Suprapubic skin (tissue), 4 donors: Measurements from ENCODE around the gene LACTB. TPM values are rescaled to one million over a fixed set of nuclear protein-coding genes. Genes with fewer than 3 reads are reported as not detected.
"Not testable (repeated sequence)": the region's sequence is repeated elsewhere in the genome, so short reads cannot be mapped to it uniquely, and the experiment has no call there.

Source experiments
- DNase-seq, 2 donors: peaks; one replicate each; pipeline ENCODE4 v3.0.0-alpha.2; 2019; ENCODE audit warnings: low spot score in 2 of 2
- H3K27ac ChIP-seq: fragments of 200-600 bp; sonication (generic); one replicate; pipeline ENCODE4 v1.5.1; 2019
- H3K27me3 ChIP-seq: fragments of 200-600 bp; sonication (generic); one replicate; pipeline ENCODE4 v1.5.1; 2019
- H3K36me3 ChIP-seq: fragments of 200-600 bp; sonication (generic); one replicate; pipeline ENCODE4 v1.5.1; 2019
- H3K4me1 ChIP-seq: fragments of 200-600 bp; sonication (generic); one replicate; pipeline ENCODE4 v1.5.1; 2019
- H3K4me3 ChIP-seq: fragments of 200-600 bp; sonication (generic); one replicate; pipeline ENCODE4 v1.5.1; 2019; ENCODE audit warnings: mild to moderate bottlenecking
- H3K9me3 ChIP-seq: fragments of 200-600 bp; sonication (generic); one replicate; pipeline ENCODE4 v1.5.1; 2019
- EP300 ChIP-seq: sonication (generic); formaldehyde crosslinking; IDR thresholded peaks from one replicate; pipeline ENCODE4 v1.6.1; 2017; ENCODE audit warnings: antibody characterized with exemption
- POLR2A ChIP-seq, 2 donors: fragments of 450-650 bp; IDR thresholded peaks; one replicate each; pipeline ENCODE4 v1.6.1; 2017; ENCODE audit warnings: antibody characterized with exemption in 2 of 2, mild to moderate bottlenecking in 2 of 2, moderate library complexity in 2 of 2
- POLR2AphosphoS5 ChIP-seq, 3 donors: sonication (generic); formaldehyde crosslinking; IDR thresholded peaks; one replicate each; pipeline ENCODE4 v1.6.1; 2017; ENCODE audit warnings: antibody characterized with exemption in 3 of 3
- WGBS: methylation state at CpG from one replicate; pipeline ENCODE4 v1.1.5; 2018; 5-methylcytosine and 5-hydroxymethylcytosine counted together
- total RNA-seq, 4 donors: library from RNA; depleted of rRNA; stranded (reverse); fragments of >200 nt; gene quantifications; one replicate each; pipeline ENCODE4 v1.1.0, GENCODE V29; 2016
- TF ChIP-seq, protein P1 (sequence below), 2 donors: fragments of 200-600 bp in 1 of 2; fragments of 450-650 bp in 1 of 2; sonication (generic) in 1 of 2; IDR thresholded peaks; one replicate each; pipeline ENCODE4 v1.5.1; 2016 to 2019; ENCODE audit warnings: antibody characterized with exemption in 2 of 2, mild to moderate bottlenecking in 1 of 2, moderate library complexity in 1 of 2

LACTB gene
- total RNA-seq, 4 donors from 2014 or later: 11.3 to 15.9 (median 12.6) TPM

DNA sequence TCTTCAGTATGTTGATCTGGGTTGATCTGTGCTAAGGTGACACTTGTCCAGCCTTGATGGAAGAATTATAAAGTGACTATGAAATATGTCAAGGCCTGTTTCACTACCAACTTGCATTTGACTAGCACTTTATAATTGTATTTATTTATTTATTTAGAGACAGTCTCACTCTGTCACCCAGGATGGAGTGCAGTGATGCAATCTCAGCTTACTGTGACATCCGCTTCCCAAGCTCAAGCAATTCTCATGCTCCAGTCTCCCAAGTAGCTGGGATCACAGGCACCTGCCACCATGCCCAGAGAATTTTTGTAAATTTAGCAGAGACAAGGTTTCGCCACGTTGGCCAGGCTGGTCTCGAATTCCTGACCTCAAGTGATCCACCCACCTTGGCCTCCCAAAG is 25.5 kb upstream of the LACTB start:
- WGBS: 98% methylated on average over 4 of the region's 4 CpGs
- H3K36me3 ChIP-seq: no peaks in the 10 kb centered on the region
- H3K27ac ChIP-seq: no peak overlapping the region
- no peak overlapping the region for H3K4me3 ChIP-seq
- no peaks in the 10 kb centered on the region for H3K4me1 ChIP-seq
- no peaks in the 10 kb centered on the region for H3K9me3 ChIP-seq
- H3K27me3 ChIP-seq: no peaks in the 10 kb centered on the region
- TF ChIP-seq POLR2AphosphoS5 (IDR thresholded peaks at IDR 0.05) (no peak), EP300 (no peak), POLR2A (IDR thresholded peaks at IDR 0.05) (no peak)
- TF ChIP-seq, protein P1, sequence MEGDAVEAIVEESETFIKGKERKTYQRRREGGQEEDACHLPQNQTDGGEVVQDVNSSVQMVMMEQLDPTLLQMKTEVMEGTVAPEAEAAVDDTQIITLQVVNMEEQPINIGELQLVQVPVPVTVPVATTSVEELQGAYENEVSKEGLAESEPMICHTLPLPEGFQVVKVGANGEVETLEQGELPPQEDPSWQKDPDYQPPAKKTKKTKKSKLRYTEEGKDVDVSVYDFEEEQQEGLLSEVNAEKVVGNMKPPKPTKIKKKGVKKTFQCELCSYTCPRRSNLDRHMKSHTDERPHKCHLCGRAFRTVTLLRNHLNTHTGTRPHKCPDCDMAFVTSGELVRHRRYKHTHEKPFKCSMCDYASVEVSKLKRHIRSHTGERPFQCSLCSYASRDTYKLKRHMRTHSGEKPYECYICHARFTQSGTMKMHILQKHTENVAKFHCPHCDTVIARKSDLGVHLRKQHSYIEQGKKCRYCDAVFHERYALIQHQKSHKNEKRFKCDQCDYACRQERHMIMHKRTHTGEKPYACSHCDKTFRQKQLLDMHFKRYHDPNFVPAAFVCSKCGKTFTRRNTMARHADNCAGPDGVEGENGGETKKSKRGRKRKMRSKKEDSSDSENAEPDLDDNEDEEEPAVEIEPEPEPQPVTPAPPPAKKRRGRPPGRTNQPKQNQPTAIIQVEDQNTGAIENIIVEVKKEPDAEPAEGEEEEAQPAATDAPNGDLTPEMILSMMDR (IDR thresholded peaks at IDR 0.05): no peak
- DNase-seq: no peak

DNA sequence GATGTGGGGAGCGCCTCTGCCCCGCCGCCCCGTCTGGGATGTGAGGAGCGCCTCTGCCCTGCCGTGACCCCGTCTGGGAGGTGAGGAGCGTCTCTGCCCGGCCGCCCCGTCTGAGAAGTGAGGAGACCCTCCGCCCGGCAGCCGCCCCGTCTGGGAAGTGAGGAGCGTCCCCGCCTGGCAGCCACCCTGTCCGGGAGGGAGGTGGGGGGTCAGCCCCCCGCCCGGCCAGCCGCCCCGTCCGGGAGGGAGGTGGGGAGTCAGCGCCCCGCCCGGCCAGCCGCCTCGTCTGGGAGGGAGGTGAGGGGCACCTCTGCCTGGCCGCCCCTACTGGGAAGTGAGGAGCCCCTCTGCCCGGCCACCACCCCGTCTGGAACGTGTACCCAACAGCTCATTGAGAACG is 22.8 kb upstream of the LACTB start:
- H3K27ac ChIP-seq, H3K4me1 ChIP-seq, H3K9me3 ChIP-seq, H3K27me3 ChIP-seq, H3K4me3 ChIP-seq, H3K36me3 ChIP-seq: not testable (repeated sequence)
- 90% methylated on average over 2 of the region's 33 CpGs for WGBS
- peak in 1 of 2 donors; percentile 35 for DNase-seq

DNA sequence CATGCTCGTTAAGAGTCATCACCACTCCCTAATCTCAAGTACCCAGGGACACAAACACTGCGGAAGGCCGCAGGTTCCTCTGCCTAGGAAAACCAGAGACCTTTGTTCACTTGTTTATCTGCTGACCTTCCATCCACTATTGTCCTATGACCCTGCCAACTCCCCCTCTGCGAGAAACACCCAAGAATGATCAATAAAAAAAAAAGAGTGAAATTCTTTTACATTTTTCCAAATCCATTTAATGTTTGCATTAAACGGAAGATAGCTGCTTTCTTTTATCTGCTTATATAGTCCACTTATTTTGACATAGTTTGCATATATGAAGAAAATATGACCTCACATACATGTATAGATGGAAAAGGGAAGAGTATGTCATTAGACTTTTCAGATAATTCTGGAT is 22.1 kb upstream of the LACTB start:
- H3K9me3 ChIP-seq, DNase-seq, H3K4me1 ChIP-seq, H3K27ac ChIP-seq, H3K27me3 ChIP-seq, H3K4me3 ChIP-seq, H3K36me3 ChIP-seq: not testable (repeated sequence)
- WGBS: 80% methylated on average over 5 of the region's 5 CpGs

DNA sequence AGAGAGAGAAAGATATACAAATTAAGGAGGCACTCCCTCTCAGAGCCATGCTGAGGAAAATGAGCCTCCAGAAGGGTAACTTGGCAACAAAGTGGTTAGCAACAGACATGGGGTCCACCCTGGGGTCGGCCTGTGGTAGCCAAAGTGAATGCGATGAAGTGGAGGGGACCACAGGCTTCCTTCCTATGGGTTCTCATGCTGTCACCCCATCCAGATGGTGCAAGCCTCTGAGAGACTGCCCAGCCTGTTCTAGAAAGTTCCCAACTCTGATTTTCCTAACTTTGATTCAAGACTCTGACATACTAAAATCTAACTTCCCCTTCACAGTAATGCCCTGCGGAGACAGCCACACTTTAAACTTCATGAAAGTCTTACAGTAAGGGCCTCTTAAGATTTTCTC is 18.2 kb upstream of the LACTB start:
- H3K27me3 ChIP-seq: no peaks in the 10 kb centered on the region
- peak in 1 of 2 donors; percentile 28 for DNase-seq
- H3K9me3 ChIP-seq: no peaks in the 10 kb centered on the region
- WGBS: 90% methylated on average over 3 of the region's 3 CpGs
- H3K27ac ChIP-seq: no peak overlapping the region
- TF ChIP-seq EP300: no peak
- TF ChIP-seq POLR2A (IDR thresholded peaks at IDR 0.05): no peak
- no peak for TF ChIP-seq POLR2AphosphoS5 (IDR thresholded peaks at IDR 0.05)
- TF ChIP-seq, protein P1 (IDR thresholded peaks at IDR 0.05): no peak
- H3K4me3 ChIP-seq: no peak overlapping the region
- H3K4me1 ChIP-seq: no peaks in the 10 kb centered on the region
- H3K36me3 ChIP-seq: no peaks in the 10 kb centered on the region

DNA sequence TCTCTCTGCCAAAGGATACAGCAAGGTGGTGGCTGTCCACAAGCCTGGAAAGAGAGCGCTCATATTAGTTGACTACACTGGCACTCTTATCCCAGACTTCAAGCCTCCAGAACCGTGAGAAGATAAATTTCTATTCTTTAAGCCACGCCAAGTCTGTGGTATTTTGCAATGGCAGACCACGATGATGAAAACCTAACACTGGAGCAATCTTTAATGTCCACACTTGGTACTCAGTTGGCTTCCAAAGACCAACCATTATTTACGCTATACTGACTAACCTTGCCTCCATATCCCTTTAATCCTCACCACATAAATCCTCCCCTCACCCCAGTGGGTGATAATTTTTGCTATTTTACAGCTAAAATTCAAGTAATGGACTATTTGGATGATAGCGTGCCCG is 16.9 kb upstream of the LACTB start:
- Histone ChIP-seq H3K27me3 (no peaks in the 10 kb centered on the region), H3K27ac (no peak overlapping the region), H3K4me1 (no peaks in the 10 kb centered on the region), H3K36me3 (no peaks in the 10 kb centered on the region), H3K9me3 (no peaks in the 10 kb centered on the region), H3K4me3 (no peak overlapping the region)
- 65% methylated on average over 7 of the region's 7 CpGs for WGBS
- TF ChIP-seq POLR2A (IDR thresholded peaks at IDR 0.05) (no peak), POLR2AphosphoS5 (IDR thresholded peaks at IDR 0.05) (no peak), EP300 (no peak)
- TF ChIP-seq, protein P1 (IDR thresholded peaks at IDR 0.05): no peak
- no peak for DNase-seq

DNA sequence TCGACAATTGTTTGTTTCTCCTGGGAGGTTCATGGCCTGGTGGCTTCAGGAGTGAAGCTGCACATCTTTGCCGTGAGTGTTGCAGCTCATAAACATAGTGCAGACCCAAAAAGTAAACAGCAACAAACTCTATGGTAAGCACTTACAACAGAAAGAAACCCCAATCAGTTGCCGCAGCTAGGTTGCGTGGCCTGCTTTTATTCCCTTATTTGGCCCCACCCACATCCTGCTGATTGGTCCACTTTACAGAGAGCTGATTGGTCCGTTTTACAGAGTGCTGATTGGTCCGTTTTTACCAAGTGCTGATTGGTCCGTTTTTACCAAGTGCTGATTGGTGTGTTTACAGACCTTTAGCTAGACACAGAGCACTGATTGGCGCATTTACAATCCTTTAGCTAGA is 16.3 kb upstream of the LACTB start:
- H3K36me3 ChIP-seq, H3K27ac ChIP-seq, H3K27me3 ChIP-seq, H3K9me3 ChIP-seq, H3K4me1 ChIP-seq, DNase-seq, H3K4me3 ChIP-seq: not testable (repeated sequence)
- WGBS: 76% methylated on average over 8 of the region's 8 CpGs

DNA sequence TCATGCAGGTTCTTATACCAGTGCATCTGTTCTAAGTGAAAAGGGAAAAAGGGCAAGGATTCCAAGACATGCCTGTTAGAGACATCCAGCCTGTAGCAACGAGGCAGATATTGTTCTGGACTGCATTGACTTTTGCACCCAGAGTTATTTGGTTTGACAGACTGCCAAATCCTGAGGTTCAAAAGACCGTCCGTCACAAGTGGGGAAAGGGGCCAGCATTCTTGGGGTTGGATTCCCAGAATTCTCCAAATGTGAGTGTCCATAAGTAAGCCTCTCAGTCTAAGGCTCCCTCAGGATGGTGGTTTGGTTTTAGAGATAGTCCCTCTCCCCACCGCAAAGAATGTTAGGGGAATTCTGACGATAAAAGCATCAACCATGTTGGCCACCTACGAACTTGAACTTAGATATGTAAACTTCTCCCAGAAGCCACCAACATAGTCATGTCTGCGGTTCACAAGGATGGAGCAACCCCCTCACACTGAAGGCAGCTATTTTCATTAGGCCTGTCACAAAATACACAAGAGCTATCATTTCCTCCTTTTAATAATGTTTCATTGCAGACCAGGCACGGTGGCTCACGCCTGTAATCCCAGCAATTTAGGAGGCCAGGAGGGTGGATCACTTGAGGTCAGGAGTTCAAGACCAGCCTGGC is 13.6 kb upstream of the LACTB start:
- no peaks in the 10 kb centered on the region for H3K9me3 ChIP-seq
- H3K4me3 ChIP-seq: no peak overlapping the region
- WGBS: 39% methylated on average over 9 of the region's 9 CpGs
- no peaks in the 10 kb centered on the region for H3K27me3 ChIP-seq
- DNase-seq: no peak
- no peaks in the 10 kb centered on the region for H3K4me1 ChIP-seq
- H3K27ac ChIP-seq: no peak overlapping the region
- no peak for TF ChIP-seq POLR2A (IDR thresholded peaks at IDR 0.05)
- no peak for TF ChIP-seq POLR2AphosphoS5 (IDR thresholded peaks at IDR 0.05)
- TF ChIP-seq EP300: no peak
- TF ChIP-seq, protein P1 (IDR thresholded peaks at IDR 0.05): no peak
- H3K36me3 ChIP-seq: no peaks in the 10 kb centered on the region
